T-helper 1 cell treated with Interleukin-12 subunit alpha and Interleukin-12 subunit beta and Interleukin-4 antibody, amounts not matched to agents 30 ng/mL and 1 ng/mL, for 36 hours (primary cell): ENCODE measurements around the gene HACL1. TPM values are rescaled to one million over a fixed set of nuclear protein-coding genes. Genes with fewer than 3 reads are reported as not detected.

Experiments
- intact Hi-C: fragments of 100-400 bp; cut with micrococcal nuclease; formaldehyde crosslinking; loops from one replicate; pipeline ENCODE4 v1.15.1; 2024
- total RNA-seq: library from RNA; stranded (reverse); gene quantifications from 2 replicates; pipeline ENCODE4 v1.2.3, GENCODE V29; 2022

Gene HACL1
- total RNA-seq: 20.6 and 22.6 TPM in 2 replicates

DNA sequence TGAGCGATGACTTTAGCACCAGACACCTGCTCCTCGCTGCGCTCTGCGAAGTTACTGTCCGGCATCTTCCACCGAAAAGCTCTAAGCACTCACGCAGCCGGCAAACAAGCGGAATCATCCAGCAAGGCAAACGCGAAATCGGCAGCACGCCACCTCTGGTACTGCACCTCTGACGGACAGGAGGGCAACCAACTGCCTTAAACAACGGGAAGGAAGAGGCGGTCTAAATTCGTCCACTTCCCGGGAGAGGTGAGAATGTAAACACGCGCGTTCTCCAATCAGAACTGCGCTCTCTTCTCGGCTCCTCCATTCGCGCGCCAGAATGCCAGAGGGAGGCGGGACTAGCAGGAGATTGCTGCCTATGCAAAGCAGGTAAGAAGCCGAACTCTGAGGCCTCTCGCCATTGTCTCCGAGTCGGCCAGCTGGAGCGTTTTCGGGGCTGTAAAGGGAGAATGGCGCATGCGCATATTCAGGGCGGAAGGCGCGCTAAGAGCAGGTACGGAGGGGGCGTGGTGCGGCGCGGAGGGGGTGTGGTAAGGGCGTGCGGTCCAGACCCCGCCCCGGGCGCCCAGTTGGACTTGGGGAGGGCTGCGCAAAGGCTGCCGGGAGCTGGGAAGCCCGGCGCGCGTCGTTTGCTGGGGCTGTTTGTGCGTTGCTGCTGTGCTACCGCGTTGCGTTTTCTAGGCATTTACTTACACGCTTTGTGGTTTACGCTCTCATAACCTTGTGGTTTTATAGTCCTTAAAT lies at the start of gene HACL1, which contains the start of gene BTD:
TSS of gene HACL1 (minus strand) at position 171 of the 747 bp plus-strand sequence. CDS start at position 65, 106 bp downstream.
TSS of gene BTD (plus strand) at position 347 of the 747 bp plus-strand sequence. CDS start 33,695 bp downstream, outside the sequence.
- intact Hi-C loops: loop anchor here (1.0 to 5.0 kb wide), 20 partner anchors 29 to 950 kb away; partner anchors contain the start of genes CAPN7, CCDC174, EAF1 and METTL6

DNA sequence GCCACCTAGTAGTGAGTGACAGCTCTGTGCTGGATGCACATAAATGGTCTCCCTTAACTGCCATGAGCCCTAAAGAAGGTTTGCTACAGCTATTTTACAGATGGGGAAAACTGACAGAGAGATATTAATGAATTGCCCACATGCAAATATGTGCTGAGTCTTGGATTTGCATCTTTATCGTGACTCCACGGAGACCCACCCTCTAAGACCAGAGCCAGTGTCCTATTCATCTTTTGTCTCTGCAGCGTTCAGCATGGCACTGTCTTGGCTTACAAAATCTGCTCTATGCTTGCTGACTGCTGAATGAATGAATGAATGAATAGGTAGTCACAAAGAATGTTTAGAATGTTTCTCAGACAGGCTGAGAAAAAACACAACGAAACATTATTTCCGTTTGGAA lies 48.5 kb upstream of the HACL1 start:
- intact Hi-C loops: loop anchor here (5.0 kb wide), 1 partner anchor 32 kb away; no protein-coding TSS in a partner anchor

DNA sequence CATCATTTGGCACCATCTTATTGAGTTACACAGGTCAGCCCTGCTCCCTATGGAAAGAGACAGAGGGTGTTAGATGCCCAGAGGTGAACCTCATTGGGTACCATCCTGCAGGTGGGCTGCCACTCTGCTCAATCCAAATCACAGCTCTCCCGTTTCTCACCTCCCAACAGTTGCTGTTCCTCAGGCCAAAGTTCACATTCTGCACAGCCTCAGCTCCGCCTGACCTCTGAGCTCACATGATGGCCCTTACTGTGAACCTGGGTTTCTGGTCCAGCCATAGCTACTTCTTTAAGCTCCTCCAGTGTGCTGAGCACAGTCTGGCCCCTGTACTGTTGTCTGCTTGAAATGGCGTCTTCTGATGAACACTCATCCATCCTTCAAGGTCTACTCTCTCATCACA lies 48.0 kb upstream of the HACL1 start:
- intact Hi-C loops: loop anchor here (5.0 kb wide), 1 partner anchor 33 kb away; no protein-coding TSS in a partner anchor

DNA sequence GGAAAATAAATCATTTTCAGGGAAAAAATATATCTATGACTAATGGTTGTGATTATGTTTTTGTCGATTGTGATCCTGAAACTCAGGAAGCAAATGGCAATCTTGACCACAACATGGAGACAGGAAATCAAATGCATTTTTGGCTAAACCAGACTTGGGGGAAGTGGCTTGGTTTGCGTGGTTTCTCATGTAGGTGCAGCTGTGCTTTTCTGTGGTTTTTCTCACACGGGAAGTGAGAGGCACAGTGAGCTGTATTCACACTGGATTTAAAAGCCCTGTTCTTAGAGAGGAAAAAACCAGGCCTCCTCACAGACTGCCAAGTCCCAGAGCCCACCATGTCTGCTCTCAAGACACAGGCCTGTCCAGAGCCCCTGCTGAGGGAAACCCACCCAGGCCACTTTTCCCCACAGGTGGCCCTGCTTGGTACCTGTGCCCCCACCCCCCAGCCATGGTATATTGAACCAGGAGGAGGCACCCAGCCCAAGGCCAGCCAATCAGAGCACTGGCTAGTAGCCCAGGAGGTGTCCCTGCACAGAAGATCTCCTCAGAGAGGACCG lies 46.3 kb upstream of the HACL1 start:
- intact Hi-C loops: loop anchor here (1.0 to 5.0 kb wide), 7 partner anchors 11 to 151 kb away; partner anchors contain the start of genes BTD and HACL1

DNA sequence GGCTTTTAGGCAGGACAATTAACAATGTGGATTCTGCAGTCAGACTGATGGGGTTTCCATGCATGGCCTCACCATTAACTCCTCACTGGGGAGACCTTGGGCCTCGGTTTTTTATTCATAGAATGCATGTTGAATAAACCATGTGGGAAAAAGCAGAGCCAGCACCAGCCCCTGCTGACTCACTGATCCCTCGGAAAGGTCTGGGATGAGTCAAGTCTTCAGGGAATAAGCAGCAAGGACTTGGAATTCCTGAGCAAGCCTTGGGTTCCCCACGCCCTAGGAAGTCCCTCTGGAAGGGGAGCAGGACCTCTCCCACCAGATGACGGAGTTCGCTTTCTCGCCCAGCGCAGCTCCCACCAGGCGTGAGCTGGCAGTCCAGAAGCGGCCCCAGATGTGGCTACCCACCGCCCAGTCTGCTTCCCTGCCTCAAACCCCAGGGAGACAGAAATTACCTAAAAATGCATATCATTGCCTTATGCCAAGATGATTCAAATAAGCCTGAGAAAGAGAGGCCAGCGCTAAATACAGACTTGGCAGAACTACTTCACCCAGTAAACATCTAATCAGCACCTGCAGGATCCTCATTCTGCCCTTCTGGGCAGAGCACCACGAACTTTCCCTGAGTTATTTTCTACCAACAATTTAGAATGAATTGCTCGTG lies 45.6 kb upstream of the HACL1 start:
- intact Hi-C loops: loop anchor here (1.0 to 5.0 kb wide), 7 partner anchors 11 to 151 kb away; partner anchors contain the start of genes BTD and HACL1

DNA sequence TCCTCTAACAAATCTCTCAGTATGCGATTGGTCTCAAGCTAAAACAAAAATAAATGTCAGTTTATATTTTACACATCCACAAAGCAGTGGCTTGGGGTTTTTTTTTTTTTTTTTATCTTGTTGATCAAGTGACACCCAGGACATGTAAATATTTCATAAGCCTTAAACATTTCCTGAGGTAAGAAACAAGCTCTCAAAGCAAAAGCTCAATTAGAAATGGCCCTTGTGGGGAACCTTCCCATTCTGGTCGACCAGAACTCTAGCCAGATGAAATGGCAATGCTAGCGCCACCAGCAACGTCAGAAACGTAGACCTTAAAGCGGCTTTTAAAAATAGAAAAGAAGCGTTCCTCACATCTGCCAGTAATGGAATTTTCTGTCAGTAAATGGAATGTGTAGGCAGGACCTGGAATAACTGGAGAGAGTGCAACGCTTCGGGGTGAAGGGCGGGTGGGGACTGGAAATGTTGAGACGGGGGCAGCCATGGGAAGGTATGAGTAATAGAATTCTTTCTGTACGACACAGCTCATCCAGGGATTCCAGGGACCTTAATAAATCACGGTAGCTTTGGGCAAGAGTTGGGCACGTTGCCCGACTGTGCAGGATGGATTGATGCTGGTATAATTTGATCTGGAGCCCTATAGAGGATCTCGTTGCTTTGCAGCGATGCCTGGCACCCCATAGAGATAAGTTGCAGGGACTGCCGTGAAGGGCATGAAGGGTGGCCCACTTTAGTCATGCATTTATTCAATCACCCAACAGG lies 44.6 kb upstream of the HACL1 start:
- intact Hi-C loops: loop anchor here (2.0 to 5.0 kb wide), 2 partner anchors 15 to 36 kb away; no protein-coding TSS in a partner anchor

DNA sequence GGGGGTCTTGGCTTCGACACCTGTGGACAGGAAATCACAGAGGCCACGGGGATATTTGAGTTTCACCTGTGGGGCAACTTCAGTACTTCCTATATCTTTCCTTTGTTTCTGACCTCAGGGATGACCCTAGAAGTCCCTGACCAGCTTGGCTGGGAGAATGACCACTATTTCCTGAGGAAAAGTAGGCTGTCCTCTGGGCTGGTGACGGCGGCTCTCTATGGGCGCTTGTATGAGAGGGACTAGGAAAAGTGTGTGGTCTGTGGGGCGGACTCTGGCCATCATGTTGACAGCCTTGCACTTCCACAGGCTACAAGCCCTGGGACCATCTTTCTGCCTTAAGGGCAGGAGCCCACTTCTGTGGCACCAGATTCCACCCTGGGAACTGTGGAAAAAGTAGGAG lies 43.9 kb upstream of the HACL1 start:
- intact Hi-C loops: loop anchor here (5.0 kb wide), 1 partner anchor 37 kb away; no protein-coding TSS in a partner anchor

DNA sequence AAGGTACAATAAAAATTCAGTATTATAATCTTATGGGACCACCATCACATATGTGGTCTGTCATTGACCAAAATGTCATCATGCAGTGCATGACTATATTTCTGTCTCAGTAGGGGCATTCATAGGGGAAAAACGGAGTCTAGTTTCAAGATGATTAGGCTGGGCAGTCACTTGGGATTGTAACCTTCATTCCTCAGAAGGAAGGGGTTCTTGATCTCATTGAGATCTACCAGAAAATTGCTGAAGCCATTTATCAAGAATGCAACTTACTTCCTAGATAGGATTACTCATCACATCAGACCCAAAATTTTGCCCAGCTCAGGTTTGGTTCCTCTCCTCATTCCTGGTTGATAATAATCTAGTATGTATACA lies 37.5 kb upstream of the HACL1 start:
- intact Hi-C loops: no loop called here

DNA sequence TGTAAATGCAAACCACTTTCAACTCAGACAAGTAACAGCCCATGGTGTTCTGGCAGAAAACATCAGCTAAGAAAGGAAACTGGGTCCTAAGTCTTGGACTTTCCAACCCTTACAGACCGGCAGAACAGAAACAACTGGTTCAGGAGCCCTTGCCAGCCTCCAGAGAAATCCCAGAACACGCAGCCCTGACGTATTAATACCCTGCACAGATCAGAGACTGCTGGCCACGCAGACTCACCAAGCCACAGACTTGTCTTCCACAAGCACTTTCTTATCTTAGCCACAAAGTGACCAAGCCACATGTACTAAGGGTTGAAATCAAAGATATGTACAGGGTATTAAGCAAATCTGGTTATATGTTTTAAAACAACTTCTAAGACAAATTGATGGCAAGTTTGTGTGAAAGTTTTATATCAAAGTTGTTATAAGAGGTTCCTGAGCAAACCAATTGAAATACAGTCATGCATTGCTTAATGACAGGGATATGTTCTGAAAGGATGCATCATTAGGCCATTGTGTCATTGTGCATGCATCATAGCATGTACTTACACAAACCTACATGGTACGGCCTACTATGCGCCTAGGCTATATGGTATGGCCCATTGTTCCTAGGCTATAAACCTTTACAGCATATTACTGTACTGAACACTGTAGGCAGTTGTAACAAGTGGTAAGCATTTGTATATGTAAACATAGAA lies 37.0 kb upstream of the HACL1 start:
- intact Hi-C loops: no loop called here

DNA sequence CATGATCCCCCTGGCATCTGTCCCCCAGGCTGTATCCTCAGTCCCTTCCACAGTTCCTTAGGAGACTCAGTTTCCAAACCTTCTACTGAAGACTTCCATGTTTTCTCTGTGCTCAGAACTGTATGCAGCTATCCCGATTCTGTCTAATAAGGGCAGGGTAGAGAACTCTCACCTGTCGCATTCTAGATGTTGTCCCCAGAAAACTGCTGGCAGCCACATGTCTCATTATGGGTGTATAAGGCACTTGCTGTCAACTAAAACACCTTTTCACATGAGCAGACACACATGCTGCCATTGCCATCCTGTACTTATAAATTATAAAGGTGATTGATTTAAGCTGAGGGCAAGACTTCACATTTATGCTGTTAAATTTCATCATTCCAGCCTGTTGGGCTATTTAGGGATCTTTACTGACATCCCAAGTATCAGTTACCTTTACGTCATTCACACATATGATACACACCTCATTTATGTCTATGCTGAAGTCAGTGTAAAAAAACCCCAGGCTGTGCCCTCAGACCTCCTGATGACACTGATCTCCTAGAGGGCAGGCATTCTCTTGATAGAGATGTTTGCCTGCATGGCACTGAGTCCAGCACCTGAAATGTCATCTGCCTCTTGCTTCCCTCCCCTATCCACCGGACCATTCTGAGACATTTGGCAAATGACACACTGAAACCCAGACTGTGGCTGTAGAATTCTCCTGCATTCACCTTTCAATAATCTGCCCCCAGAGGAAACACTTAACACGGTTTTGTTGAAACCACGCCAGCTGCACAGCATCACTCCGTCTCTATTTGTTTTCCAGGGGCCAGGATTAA lies 36.0 kb upstream of the HACL1 start:
- intact Hi-C loops: no loop called here

DNA sequence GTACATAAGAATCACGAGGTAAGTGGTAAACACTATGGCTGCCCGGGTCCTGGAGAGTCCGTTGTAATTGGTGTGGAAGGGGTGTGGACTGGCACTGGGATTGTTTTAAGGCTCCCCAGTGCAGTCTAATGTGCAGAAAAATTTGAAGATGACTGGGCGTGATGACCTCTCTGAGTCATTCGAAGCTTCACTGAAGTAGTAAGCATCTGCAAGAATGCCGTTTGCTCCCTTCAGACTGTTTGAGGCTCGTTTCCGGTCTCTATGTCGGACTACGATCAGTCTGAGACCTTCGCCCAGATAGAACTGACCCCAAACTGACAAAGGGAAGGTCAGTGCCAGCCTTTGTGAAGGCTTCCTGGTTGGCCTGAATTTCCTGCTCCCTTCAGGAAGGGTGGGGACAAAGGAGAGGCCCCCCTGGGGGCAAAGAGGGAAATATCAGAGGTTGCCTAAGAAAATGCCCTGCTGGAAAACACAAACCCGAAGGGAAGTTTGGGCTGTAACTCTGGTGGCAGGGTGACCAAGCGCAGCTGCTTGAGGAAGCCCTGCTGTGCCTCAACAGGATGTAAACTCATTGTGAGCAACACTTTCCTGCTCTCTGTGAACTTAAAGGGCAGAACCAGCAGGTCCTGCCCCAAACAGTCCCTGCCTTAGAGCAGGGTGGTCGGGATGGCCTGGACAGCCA lies 34.8 kb upstream of the HACL1 start:
- intact Hi-C loops: loop anchor here (1.0 kb wide), 2 partner anchors 11 to 31 kb away; no protein-coding TSS in a partner anchor

DNA sequence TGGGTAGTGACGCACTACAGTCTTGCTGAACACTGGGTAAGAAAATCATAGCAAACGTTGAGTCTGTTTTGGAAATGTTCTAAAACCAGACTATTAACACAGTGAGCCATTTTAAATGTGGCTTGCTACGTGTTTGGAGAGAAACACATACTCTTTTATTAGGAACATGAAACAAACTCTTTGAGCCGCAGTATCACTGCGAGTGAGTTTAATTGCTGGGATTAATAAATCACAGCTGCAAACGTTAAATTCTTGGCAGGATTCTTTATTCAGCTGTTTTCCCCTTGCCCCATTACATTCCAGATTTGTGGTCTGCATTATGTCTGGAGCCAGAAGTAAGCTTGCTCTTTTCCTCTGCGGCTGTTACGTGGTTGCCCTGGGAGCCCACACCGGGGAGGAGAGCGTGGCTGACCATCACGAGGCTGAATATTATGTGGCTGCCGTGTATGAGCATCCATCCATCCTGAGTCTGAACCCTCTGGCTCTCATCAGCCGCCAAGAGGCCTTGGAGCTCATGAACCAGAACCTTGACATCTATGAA lies 33.8 kb upstream of the HACL1 start:
- intact Hi-C loops: no loop called here

DNA sequence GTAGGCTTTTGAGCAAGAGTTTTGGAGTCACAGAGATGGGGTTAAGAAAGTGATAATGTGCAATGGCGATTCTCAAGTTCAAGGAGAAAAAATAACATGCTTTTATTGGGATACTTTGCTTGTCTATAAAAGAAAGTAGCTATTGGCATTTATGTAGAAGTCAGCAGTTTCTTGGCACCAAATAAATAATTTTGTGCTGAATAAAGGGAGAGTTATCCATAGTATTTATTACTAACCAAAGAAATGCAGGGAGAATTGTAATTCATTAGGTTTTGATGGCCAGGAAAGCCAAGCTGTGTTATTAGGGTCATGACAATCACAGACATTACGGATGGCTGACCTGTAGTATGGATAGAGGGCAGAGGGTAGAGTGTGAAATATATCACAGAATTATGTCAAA lies 33.3 kb upstream of the HACL1 start:
- intact Hi-C loops: loop anchor here (5.0 kb wide), 1 partner anchor 318 kb away; no protein-coding TSS in a partner anchor

DNA sequence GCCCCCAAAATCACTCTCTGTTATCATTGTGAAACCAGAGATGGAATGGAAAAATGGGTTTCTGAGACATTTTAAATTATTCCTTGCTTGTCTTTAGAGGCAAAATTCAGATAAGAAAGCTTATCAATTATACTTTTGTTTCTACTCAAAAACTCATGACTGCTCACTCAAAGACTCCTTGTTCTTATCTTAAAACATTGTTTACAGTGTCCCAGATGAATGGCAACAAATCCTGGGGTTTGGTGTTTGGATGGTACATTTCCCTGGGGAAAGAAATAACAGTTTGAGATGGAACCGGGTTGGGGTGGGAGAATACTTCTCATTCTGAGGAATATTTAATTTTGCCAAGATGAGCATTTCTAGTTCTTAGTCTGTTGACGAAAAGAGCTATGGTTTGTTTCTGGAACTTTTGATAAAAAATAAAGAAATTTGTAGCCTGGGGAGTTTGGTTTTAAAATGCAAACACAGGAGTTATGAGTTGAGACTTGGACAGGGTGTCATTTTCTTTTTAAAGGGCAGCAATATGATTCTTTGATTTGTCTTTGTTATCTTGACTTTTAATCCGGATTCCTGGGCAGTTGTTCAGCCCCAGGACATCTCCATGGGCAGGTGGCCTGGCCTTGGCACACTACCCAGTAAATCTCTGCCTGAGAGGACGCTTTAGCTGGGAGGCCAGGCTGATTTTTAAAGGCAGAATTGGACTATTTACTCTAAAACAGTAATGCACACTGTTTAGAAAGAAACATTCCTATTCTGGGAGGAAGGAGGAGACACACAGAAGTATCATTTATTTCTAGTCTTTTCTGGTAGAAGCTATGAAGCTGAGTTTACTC lies 32.6 kb upstream of the HACL1 start:
- intact Hi-C loops: loop anchor here (5.0 kb wide), 1 partner anchor 318 kb away; no protein-coding TSS in a partner anchor

DNA sequence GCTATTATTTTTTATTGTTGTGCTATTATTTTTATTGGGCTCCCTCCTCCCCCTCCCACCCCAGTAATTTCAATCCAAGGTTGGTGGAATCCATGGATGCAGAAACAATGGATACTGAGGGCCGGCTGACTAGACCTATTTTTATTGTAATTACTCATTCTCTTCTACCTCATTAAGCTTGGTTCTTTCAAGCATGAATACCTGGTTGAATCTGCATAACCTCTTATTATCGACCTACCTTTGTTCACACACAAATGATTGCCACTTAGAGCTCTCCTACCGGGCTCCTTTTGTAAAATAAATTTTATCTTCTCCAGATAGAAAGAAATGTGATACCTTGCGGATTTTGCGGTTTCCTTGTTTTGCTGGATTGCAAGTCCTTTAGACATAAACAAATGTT lies 31.8 kb upstream of the HACL1 start:
- intact Hi-C loops: loop anchor here (5.0 kb wide), 1 partner anchor 319 kb away; no protein-coding TSS in a partner anchor

DNA sequence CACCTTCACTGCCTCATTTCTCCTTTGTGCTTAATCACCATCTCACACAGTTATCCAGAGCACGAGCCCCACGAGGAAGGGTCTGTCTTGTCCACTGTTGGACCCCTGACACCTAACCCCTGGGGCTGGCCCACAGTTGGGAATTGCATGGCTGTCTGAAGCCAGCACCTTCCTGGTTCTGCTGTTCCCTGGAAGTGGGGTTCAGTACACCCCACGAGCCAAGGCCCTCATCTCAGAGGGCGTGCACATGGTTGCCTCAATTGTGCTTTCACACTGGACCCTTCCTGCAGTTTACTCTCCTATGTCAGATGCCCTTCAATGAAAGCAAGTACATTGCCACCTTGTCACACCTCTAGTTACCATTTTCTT lies 30.8 kb upstream of the HACL1 start:
- intact Hi-C loops: loop anchor here (5.0 kb wide), 1 partner anchor 320 kb away; no protein-coding TSS in a partner anchor

DNA sequence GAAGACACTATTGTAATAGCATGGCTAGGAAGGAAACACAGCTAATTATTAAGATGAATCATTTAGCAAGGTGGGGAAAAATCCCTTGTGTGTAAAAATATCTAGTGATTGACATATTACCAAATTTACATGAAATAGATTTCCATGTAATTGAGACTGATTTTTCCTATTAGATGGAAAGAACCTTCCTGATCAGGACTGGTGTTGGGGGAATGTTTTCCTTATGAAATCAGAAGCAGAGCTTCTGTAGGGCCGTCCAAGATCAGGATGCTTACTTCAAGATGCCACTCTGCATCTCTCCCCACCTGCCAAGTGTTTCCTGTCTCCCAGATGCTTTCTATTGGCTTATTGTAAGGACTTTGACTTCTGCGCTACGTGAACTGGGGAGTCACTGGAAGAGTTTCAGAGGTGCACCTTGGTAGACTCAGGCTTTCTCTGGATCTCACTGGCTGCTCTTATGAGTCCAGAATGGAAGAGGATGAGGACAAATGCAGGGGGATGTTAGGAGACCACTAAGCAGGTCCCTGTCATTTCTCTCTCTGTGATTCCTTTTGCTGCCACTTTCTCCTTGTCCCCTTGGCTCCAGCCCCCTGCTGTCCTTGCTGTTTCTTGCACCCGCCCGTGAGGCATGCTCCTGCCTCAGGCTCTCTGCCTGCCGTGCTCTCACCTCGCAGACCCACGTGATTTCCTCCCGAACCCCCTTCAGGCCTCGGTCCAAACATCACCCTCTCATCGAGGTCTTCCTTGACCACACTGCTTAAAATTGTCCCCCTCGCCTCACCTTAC lies 30.2 kb upstream of the HACL1 start:
- intact Hi-C loops: loop anchor here (2.0 to 5.0 kb wide), 2 partner anchors 15 to 321 kb away; no protein-coding TSS in a partner anchor
